ENCODE results near the gene MRPL47. TPM values are rescaled to one million over a fixed set of nuclear protein-coding genes. Genes with fewer than 3 reads are reported as not detected.
"Not testable (repeated sequence)": the region's sequence is repeated elsewhere in the genome, so short reads cannot be mapped to it uniquely, and the experiment has no call there.

The MRPL47 gene
- total and polyA plus RNA-seq, 2 of the 13 experiments (the other 11 are each of a cell fraction or from before 2014, with no cell fraction given) = 36.1 to 83.8 TPM

DNA sequence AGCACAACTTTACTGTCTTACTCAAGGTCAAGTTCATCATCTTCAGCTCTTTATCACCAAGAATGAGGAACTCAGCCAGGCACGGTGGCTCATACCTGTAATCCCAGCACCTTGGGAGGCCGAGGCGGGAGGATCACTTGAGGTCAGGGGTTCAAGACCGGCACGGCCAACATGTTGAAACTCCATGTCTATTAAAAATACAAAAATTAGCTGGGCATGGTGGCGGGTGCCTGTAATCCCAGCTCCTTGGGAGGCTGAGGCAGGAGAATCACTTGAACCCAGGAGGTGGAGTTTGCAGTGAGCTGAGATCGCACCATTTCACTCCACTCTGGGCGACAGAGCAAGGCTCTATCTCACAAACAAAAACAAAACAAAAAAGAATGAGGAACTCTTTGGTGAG, 39.4 kb upstream of the MRPL47 start:
- FAIRE-seq; H2AFZ ChIP-seq (ENCODE audit: low read length); H3K79me2 ChIP-seq (ENCODE audit: insufficient read depth, low read length); ATAC-seq; H3K36me3 ChIP-seq (replicated peaks in 1 of 2; ENCODE audit: control insufficient read depth in 1 of 2, insufficient read depth in 2 of 2, low read length in 2 of 2); in situ Hi-C loops (cut with HindIII; ENCODE audit: extremely low pct_ligation_motif_present, low pct_unique_long_range_greater_than_20kb); H4K20me1 ChIP-seq (ENCODE audit: insufficient read depth, low read length); H3K27me3 ChIP-seq (ENCODE audit: control insufficient read depth in 1 of 2, insufficient read depth in 2 of 2, low read length in 2 of 2); DNase-seq (ENCODE audit: low spot score); H3K9me3 ChIP-seq (ENCODE audit: low read length); CTCF ChIA-PET (ENCODE audit: low intra/inter-chr PET ratio, low total read pairs); TF ChIP-seq SOX6 (IDR thresholded peaks at IDR 0.05): not testable (repeated sequence)
- TF ChIP-seq ZGPAT (CRISPR knock-in tag; IDR thresholded peaks at IDR 0.05) (0 out of 2 replicates have a peak, but pooled peaks have one; percentile 16), SOX6 (CRISPR knock-in tag; IDR thresholded peaks at IDR 0.05) (0 out of 2 replicates have a peak, but pooled peaks have one; percentile 29), KDM2A (CRISPR knock-in tag; IDR thresholded peaks at IDR 0.05; ENCODE audit: borderline replicate concordance, low read depth) (0 out of 2 replicates have a peak, but pooled peaks have one; percentile 33), ZNF460 (CRISPR knock-in tag; IDR thresholded peaks at IDR 0.05; ENCODE audit: borderline replicate concordance) (peak; percentile 76; the same call in 1 of the 2 replicates), ZNF770 (CRISPR knock-in tag; IDR thresholded peaks at IDR 0.05) (peak; percentile 92), ZNF124 (CRISPR knock-in tag; IDR thresholded peaks at IDR 0.05) (0 out of 2 replicates have a peak, but pooled peaks have one; percentile 8), MXD3 (CRISPR knock-in tag; IDR thresholded peaks at IDR 0.05) (0 out of 2 replicates have a peak, but pooled peaks have one; percentile 40), ZMYM3 (CRISPR knock-in tag; IDR thresholded peaks at IDR 0.05) (peak; percentile 74), CBX5 (CRISPR knock-in tag; IDR thresholded peaks at IDR 0.05; ENCODE audit: borderline replicate concordance) (0 out of 2 replicates have a peak, but pooled peaks have one; percentile 2), POGZ (CRISPR knock-in tag; IDR thresholded peaks at IDR 0.05) (peak; percentile 57)
- TF ChIP-seq, protein P1, sequence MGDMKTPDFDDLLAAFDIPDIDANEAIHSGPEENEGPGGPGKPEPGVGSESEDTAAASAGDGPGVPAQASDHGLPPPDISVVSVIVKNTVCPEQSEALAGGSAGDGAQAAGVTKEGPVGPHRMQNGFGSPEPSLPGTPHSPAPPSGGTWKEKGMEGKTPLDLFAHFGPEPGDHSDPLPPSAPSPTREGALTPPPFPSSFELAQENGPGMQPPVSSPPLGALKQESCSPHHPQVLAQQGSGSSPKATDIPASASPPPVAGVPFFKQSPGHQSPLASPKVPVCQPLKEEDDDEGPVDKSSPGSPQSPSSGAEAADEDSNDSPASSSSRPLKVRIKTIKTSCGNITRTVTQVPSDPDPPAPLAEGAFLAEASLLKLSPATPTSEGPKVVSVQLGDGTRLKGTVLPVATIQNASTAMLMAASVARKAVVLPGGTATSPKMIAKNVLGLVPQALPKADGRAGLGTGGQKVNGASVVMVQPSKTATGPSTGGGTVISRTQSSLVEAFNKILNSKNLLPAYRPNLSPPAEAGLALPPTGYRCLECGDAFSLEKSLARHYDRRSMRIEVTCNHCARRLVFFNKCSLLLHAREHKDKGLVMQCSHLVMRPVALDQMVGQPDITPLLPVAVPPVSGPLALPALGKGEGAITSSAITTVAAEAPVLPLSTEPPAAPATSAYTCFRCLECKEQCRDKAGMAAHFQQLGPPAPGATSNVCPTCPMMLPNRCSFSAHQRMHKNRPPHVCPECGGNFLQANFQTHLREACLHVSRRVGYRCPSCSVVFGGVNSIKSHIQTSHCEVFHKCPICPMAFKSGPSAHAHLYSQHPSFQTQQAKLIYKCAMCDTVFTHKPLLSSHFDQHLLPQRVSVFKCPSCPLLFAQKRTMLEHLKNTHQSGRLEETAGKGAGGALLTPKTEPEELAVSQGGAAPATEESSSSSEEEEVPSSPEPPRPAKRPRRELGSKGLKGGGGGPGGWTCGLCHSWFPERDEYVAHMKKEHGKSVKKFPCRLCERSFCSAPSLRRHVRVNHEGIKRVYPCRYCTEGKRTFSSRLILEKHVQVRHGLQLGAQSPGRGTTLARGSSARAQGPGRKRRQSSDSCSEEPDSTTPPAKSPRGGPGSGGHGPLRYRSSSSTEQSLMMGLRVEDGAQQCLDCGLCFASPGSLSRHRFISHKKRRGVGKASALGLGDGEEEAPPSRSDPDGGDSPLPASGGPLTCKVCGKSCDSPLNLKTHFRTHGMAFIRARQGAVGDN (CRISPR knock-in tag; IDR thresholded peaks at IDR 0.05) = peak; percentile 15; the same call in 1 of the 2 replicates
- WGBS (ENCODE audit: low lambda C conversion rate) = 28% methylated on average over 8 of the region's 8 CpGs
- intact Hi-C loops (cut with micrococcal nuclease; ENCODE audit: unreplicated experiment) = loop anchor here (2.0 to 10.0 kb wide), 2 partner anchors 39 to 319 kb away; partner anchors contain the start of genes MRPL47, NDUFB5 and ZNF639
- Histone ChIP-seq H3K4me3 (replicated peaks in 1 of 3; ENCODE audit: insufficient read depth in 1 of 3, low read depth in 2 of 3, low read length in 3 of 3) (peak overlapping the region in 1 of 3 experiments; percentile 46; a peak in 2 of 6 replicates), H3K4me2 (ENCODE audit: low read depth, low read length) (peak overlapping the region; percentile 77), H3K9ac (ENCODE audit: insufficient read depth, low read depth, low read length) (peak overlapping the region; percentile 57; the same call in 1 of the 2 replicates), H3K27ac (ENCODE audit: extremely low read length, insufficient read depth, low read length) (peak overlapping the region; percentile 88), H3K4me1 (ENCODE audit: insufficient read depth, low read length) (peaks cover 32% of the 10 kb centered on the region)
- POLR2A ChIA-PET = interaction anchor here (0.7 to 2.6 kb wide), 10 partner anchors 9 to 96 kb away, joined by 3 to 30 read pairs (median 7); partner anchors contain the start of genes ACTL6A, MRPL47, NDUFB5 and USP13
- BruUV-seq (replicated peaks) = TSS peak; percentile 70
